ENCODE data around the gene TOP3B. TPM values are rescaled to one million over a fixed set of nuclear protein-coding genes. Genes with fewer than 3 reads are reported as not detected.

The TOP3B gene
- total RNA-seq, 5 donors from 2014 or later (not counting 1 experiment from before 2014, with no cell fraction given): 58.9 to 90.6 (median 65.9) TPM

DNA sequence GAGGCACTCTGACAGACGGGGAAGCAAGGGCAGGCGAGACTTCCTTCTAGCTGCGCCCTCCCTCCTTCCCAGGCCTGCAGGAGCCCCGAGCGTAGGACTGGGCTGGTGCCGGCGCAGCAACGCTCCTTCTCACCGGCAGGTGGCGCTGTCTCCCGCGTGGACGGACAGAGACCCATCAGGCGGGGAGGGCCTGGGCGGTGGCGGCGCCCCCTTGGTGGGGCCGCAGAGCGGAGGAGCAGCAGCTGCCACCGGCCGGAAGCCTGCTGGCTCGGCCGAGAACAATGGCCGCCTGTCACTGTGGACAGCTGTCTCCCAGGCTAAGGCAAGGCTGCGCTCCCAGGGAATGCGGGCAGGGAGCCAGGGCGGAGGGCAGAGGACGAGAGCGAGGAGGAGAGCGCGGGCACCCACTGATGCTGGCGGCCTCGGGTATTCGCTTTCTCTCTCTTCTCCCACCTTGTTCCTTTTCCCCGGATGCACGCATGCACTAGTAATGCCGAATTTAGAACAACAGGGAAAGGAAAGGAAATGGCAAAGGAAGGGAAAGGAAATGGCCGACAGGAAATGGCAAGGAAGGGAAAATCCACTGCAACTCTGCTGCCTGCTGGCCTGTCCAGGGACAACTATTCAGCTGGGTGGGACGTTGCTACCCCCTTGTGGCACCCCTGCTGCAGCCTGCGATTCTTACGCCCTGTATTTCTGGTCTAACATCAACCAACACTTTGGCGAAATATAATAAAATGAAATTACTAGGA is 44.3 kb downstream of the TOP3B start:
- 3% methylated on average over 31 of the region's 42 CpGs for WGBS (ENCODE audit: insufficient coverage)
- Histone ChIP-seq H3K27ac (ENCODE audit: low read length) (peak overlapping the region; percentile 61), H3K27me3 (replicated peaks in 1 of 2; ENCODE audit: control insufficient read depth in 2 of 2, extremely low read depth in 1 of 2, insufficient read depth in 2 of 2, low read length in 1 of 2) (no peaks in the 10 kb centered on the region), H3K9me3 (no peaks in the 10 kb centered on the region), H3K4me3 (ENCODE audit: control insufficient read depth in 1 of 2, extremely low read depth in 1 of 2, low read length in 1 of 2) (peak overlapping the region; percentile 35 to 57), H3K36me3 (ENCODE audit: control insufficient read depth in 2 of 2, extremely low read depth in 1 of 2, insufficient read depth in 1 of 2, low read length in 1 of 2) (peaks cover 3 to 9% of the 10 kb centered on the region in 2 donors), H3K4me1 (ENCODE audit: control insufficient read depth in 1 of 2, extremely low read depth in 1 of 2, insufficient read depth in 2 of 2, low read length in 2 of 2) (peaks cover 3 to 33% of the 10 kb centered on the region in 2 experiments)
- H3K4me3 Mint-ChIP-seq: peak overlapping the region; percentile 75 to 82 (median 80)
- DNase-seq (peak; percentile 67 to 93 (median 85)), ATAC-seq (replicated peaks in 1 of 4) (peak; percentile 97 to 98 (median 98))
- H3K36me3 Mint-ChIP-seq: peaks cover 10% of the 10 kb centered on the region
- H3K27ac Mint-ChIP-seq: peak overlapping the region; percentile 81 to 88
- ChIA-PET CTCF (interaction anchor here (0.6 to 2.3 kb wide), 4 partner anchors 11 to 49 kb away, joined by 3 to 7 read pairs (median 4); partner anchors contain the start of gene PPM1F (in 1 of the 2)), POLR2A (no interaction called here)
- no peaks in the 10 kb centered on the region for H3K27me3 Mint-ChIP-seq
- peaks cover 25 to 49% (median 39%) of the 10 kb centered on the region in 3 donors for H3K4me1 Mint-ChIP-seq
- H3K9me3 Mint-ChIP-seq: no peaks in the 10 kb centered on the region

- Mint-ChIP-seq H3K36me3 (peaks cover 13% of the 10 kb centered on the region), H3K4me3 (peak overlapping the region; percentile 75 to 82 (median 80)), H3K9me3 (no peaks in the 10 kb centered on the region), H3K27me3 (no peaks in the 10 kb centered on the region), H3K4me1 (peaks cover 25 to 49% (median 36%) of the 10 kb centered on the region in 3 donors), H3K27ac (peak overlapping the region; percentile 81 to 88)
- Histone ChIP-seq H3K4me3 (ENCODE audit: control insufficient read depth in 1 of 2, extremely low read depth in 1 of 2, low read length in 1 of 2) (peak overlapping the region; percentile 11 to 57), H3K4me1 (ENCODE audit: control insufficient read depth in 1 of 2, extremely low read depth in 1 of 2, insufficient read depth in 2 of 2, low read length in 2 of 2) (peaks cover 3 to 33% of the 10 kb centered on the region in 2 experiments), H3K9me3 (no peaks in the 10 kb centered on the region), H3K27ac (ENCODE audit: low read length) (peak overlapping the region; percentile 61), H3K27me3 (replicated peaks in 1 of 2; ENCODE audit: control insufficient read depth in 2 of 2, extremely low read depth in 1 of 2, insufficient read depth in 2 of 2, low read length in 1 of 2) (no peaks in the 10 kb centered on the region), H3K36me3 (ENCODE audit: control insufficient read depth in 2 of 2, extremely low read depth in 1 of 2, insufficient read depth in 1 of 2, low read length in 1 of 2) (peaks cover 6 to 14% of the 10 kb centered on the region in 2 donors)
- ChIA-PET CTCF (interaction anchor here (0.6 to 2.3 kb wide), 4 partner anchors 12 to 50 kb away, joined by 3 to 7 read pairs (median 4); partner anchors contain the start of gene PPM1F (in 1 of the 2)), POLR2A (no interaction called here)
- DNase-seq (no peak), ATAC-seq (replicated peaks in 1 of 4) (no peak)
- WGBS (ENCODE audit: insufficient coverage): 60% methylated on average over 5 of the region's 8 CpGs
Observed at GRCh38 chr22:21937821-21938070, 44.8 kb downstream of the TOP3B start.

- ATAC-seq (replicated peaks in 1 of 4) (no peak), DNase-seq (peak in 1 of 35 experiments; percentile 20)
- ChIA-PET POLR2A (no interaction called here), CTCF (interaction anchor here (0.6 to 2.3 kb wide), 5 partner anchors 12 to 50 kb away, joined by 3 to 5 read pairs (median 3); partner anchors contain the start of genes PPM1F (in 1 of the 2) and TOP3B (in 1 of the 2))
- Mint-ChIP-seq H3K4me3 (peak overlapping the region in 2 of 3 donors; percentile 11 to 80), H3K27me3 (no peaks in the 10 kb centered on the region), H3K4me1 (peaks cover 25 to 44% (median 31%) of the 10 kb centered on the region in 3 donors), H3K9me3 (no peaks in the 10 kb centered on the region), H3K27ac (no peak overlapping the region), H3K36me3 (peaks cover 19% of the 10 kb centered on the region)
- no peak overlapping the region for H3K4me3 ChIP-seq (ENCODE audit: control insufficient read depth in 1 of 2, extremely low read depth in 1 of 2, low read length in 1 of 2)
- WGBS (ENCODE audit: insufficient coverage): 95% methylated on average over 20 of the region's 20 CpGs
- no peaks in the 10 kb centered on the region for H3K9me3 ChIP-seq
- peak overlapping the region; percentile 61 for H3K27ac ChIP-seq (ENCODE audit: low read length)
- peaks cover 3 to 28% of the 10 kb centered on the region in 2 experiments for H3K4me1 ChIP-seq (ENCODE audit: control insufficient read depth in 1 of 2, extremely low read depth in 1 of 2, insufficient read depth in 2 of 2, low read length in 2 of 2)
- no peaks in the 10 kb centered on the region for H3K27me3 ChIP-seq (replicated peaks in 1 of 2; ENCODE audit: control insufficient read depth in 2 of 2, extremely low read depth in 1 of 2, insufficient read depth in 2 of 2, low read length in 1 of 2)
- H3K36me3 ChIP-seq (ENCODE audit: control insufficient read depth in 2 of 2, extremely low read depth in 1 of 2, insufficient read depth in 1 of 2, low read length in 1 of 2): peaks cover 6 to 19% of the 10 kb centered on the region in 2 donors
Observed at GRCh38 chr22:21937041-21937820, 45.4 kb downstream of the TOP3B start.

DNA sequence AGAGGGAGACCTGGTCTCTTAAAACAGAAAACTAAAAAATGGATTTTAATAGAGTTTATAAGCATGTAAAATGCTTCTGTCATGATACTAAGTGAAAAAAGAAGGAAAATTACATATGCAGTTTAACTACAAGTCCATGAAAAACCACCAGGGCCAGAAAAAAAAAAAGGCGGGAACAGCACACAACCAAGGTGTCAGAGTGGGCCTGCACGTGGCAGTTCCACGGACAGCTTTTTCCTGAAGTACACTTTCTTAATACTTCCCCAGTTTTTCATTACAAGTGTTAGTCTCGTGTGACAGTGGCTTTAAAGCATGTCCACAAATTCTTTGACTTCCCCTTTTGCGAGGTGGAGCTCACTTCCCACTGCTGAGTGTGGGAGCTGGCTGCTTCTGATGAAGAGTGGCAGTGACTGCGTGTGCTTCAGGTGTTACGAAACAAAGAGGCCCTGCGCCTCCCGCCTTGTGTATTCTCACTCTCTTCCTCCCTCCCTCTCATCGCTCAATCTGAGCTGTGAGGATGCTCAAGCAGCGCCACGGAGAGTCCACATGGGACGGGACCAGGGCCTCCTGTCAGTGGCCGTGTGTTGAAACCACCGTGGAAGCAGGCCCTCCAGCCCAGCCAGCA is 46.3 kb downstream of the TOP3B start:
- POLR2A ChIA-PET: no interaction called here
- H3K27me3 Mint-ChIP-seq: no peaks in the 10 kb centered on the region
- WGBS (ENCODE audit: insufficient coverage): 96% methylated on average over 9 of the region's 15 CpGs
- H3K9me3 ChIP-seq: no peaks in the 10 kb centered on the region
- peak in 1 of 35 experiments; percentile 23 for DNase-seq
- H3K27ac ChIP-seq (ENCODE audit: low read length): no peak overlapping the region
- H3K36me3 ChIP-seq (ENCODE audit: control insufficient read depth in 2 of 2, extremely low read depth in 1 of 2, insufficient read depth in 1 of 2, low read length in 1 of 2): peaks cover 6 to 21% of the 10 kb centered on the region in 2 donors
- no peaks in the 10 kb centered on the region for H3K27me3 ChIP-seq (replicated peaks in 1 of 2; ENCODE audit: control insufficient read depth in 2 of 2, extremely low read depth in 1 of 2, insufficient read depth in 2 of 2, low read length in 1 of 2)
- no peak for ATAC-seq (replicated peaks in 1 of 4)
- CTCF ChIA-PET: interaction anchor here in 1 of 2 donors (1.0 to 2.1 kb wide), 3 partner anchors 16 to 46 kb away, joined by 3 to 9 read pairs (median 3); partner anchors contain the start of genes PPM1F and TOP3B
- no peaks in the 10 kb centered on the region for H3K9me3 Mint-ChIP-seq
- H3K4me3 Mint-ChIP-seq: no peak overlapping the region
- H3K4me3 ChIP-seq (ENCODE audit: control insufficient read depth in 1 of 2, extremely low read depth in 1 of 2, low read length in 1 of 2): no peak overlapping the region
- H3K4me1 Mint-ChIP-seq: peaks cover 16 to 36% (median 26%) of the 10 kb centered on the region in 3 donors
- H3K27ac Mint-ChIP-seq: no peak overlapping the region
- peaks cover 3 to 24% of the 10 kb centered on the region in 2 experiments for H3K4me1 ChIP-seq (ENCODE audit: control insufficient read depth in 1 of 2, extremely low read depth in 1 of 2, insufficient read depth in 2 of 2, low read length in 2 of 2)
- H3K36me3 Mint-ChIP-seq: peaks cover 19% of the 10 kb centered on the region

- H3K27me3 Mint-ChIP-seq: no peaks in the 10 kb centered on the region
- H3K4me1 Mint-ChIP-seq: peaks cover 12 to 24% (median 19%) of the 10 kb centered on the region in 3 donors
- ChIA-PET POLR2A (no interaction called here), CTCF (interaction anchor here in 1 of 2 donors (2.1 kb wide), 1 partner anchor 19 kb away, joined by 9 read pairs; the partner anchor contains the start of gene PPM1F)
- peaks cover 11 to 43% of the 10 kb centered on the region in 2 donors for H3K36me3 ChIP-seq (ENCODE audit: control insufficient read depth in 2 of 2, extremely low read depth in 1 of 2, insufficient read depth in 1 of 2, low read length in 1 of 2)
- no peak overlapping the region for H3K4me3 ChIP-seq (ENCODE audit: control insufficient read depth in 1 of 2, extremely low read depth in 1 of 2, low read length in 1 of 2)
- H3K9me3 ChIP-seq: no peaks in the 10 kb centered on the region
- DNase-seq: no peak
- H3K4me3 Mint-ChIP-seq: no peak overlapping the region
- WGBS (ENCODE audit: insufficient coverage): 91% methylated on average over 19 of the region's 19 CpGs
- H3K9me3 Mint-ChIP-seq: no peaks in the 10 kb centered on the region
- H3K27ac ChIP-seq (ENCODE audit: low read length): no peak overlapping the region
- ATAC-seq (replicated peaks in 1 of 4): no peak
- no peak overlapping the region for H3K27ac Mint-ChIP-seq
- H3K4me1 ChIP-seq (ENCODE audit: control insufficient read depth in 1 of 2, extremely low read depth in 1 of 2, insufficient read depth in 2 of 2, low read length in 2 of 2): peaks cover 3 to 21% of the 10 kb centered on the region in 2 experiments
- peaks cover 36% of the 10 kb centered on the region for H3K36me3 Mint-ChIP-seq
- no peaks in the 10 kb centered on the region for H3K27me3 ChIP-seq (replicated peaks in 1 of 2; ENCODE audit: control insufficient read depth in 2 of 2, extremely low read depth in 1 of 2, insufficient read depth in 2 of 2, low read length in 1 of 2)
Observed at GRCh38 chr22:21933910-21934309, 48.7 kb downstream of the TOP3B start.

DNA sequence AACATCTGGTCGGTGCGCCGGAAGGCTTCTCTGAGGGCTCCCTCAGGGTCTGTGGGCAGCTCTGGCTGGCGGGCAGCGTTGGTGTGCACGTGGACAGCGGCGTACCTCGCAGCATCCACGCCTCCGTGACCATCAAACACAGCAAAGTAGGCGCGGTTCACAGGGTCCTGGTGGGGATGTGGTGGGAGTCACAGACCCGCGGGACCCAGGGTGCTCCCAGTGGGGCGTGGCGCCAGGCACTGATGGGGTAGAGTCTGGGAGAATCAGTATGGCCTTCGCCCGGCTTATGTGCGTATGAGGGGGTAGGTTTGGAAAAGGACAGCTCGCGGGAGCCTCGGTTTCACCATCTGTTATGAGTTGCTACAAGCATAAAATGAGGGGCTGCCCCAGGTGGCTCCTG is 49.2 kb downstream of the TOP3B start:
- Histone ChIP-seq H3K4me1 (ENCODE audit: control insufficient read depth in 1 of 2, extremely low read depth in 1 of 2, insufficient read depth in 2 of 2, low read length in 2 of 2) (peaks cover 3 to 16% of the 10 kb centered on the region in 2 experiments), H3K27me3 (replicated peaks in 1 of 2; ENCODE audit: control insufficient read depth in 2 of 2, extremely low read depth in 1 of 2, insufficient read depth in 2 of 2, low read length in 1 of 2) (no peaks in the 10 kb centered on the region), H3K36me3 (ENCODE audit: control insufficient read depth in 2 of 2, extremely low read depth in 1 of 2, insufficient read depth in 1 of 2, low read length in 1 of 2) (peaks cover 11 to 46% of the 10 kb centered on the region in 2 donors), H3K27ac (ENCODE audit: low read length) (no peak overlapping the region), H3K9me3 (no peaks in the 10 kb centered on the region), H3K4me3 (ENCODE audit: control insufficient read depth in 1 of 2, extremely low read depth in 1 of 2, low read length in 1 of 2) (no peak overlapping the region)
- Mint-ChIP-seq H3K27me3 (no peaks in the 10 kb centered on the region), H3K9me3 (no peaks in the 10 kb centered on the region), H3K4me3 (no peak overlapping the region), H3K36me3 (peaks cover 36% of the 10 kb centered on the region), H3K4me1 (peaks cover 8 to 19% (median 15%) of the 10 kb centered on the region in 3 donors), H3K27ac (no peak overlapping the region)
- DNase-seq (no peak), ATAC-seq (replicated peaks in 1 of 4) (no peak)
- ChIA-PET POLR2A (no interaction called here), CTCF (no interaction called here)
- 97% methylated on average over 16 of the region's 23 CpGs for WGBS (ENCODE audit: insufficient coverage)

All from T-cell (primary cell).